Esophagus muscularis mucosa (tissue), 4 donors: ENCODE measurements around the gene HSPG2. TPM values are rescaled to one million over a fixed set of nuclear protein-coding genes. Genes with fewer than 3 reads are reported as not detected.

Experiments
- DNase-seq: peaks from one replicate; pipeline ENCODE4 v3.0.0-alpha.2; 2017; ENCODE audit errors: extremely low spot score
- H3K27ac ChIP-seq, 4 donors: fragments of 200-600 bp; sonication (generic); replicated peaks in 1 of 4; 1 replicate in 3 of 4; 2 replicates in 1 of 4; pipeline ENCODE4 v1.5.1; 2016 to 2019; ENCODE audit warnings: mild to moderate bottlenecking in 1 of 4
- H3K27me3 ChIP-seq, 4 donors: fragments of 200-600 bp; sonication (generic); one replicate each; pipeline versions ENCODE4 v1.5.1 to v1.6.0; 2016 to 2019
- H3K36me3 ChIP-seq, 4 donors: fragments of 200-600 bp; sonication (generic); one replicate each; pipeline ENCODE4 v1.5.1; 2016 to 2019
- H3K4me1 ChIP-seq, 4 donors: fragments of 200-600 bp; sonication (generic); one replicate each; pipeline ENCODE4 v1.5.1; 2016 to 2019
- H3K4me3 ChIP-seq, 4 donors: fragments of 200-600 bp; sonication (generic); 1 replicate in 2 of 4; 2 replicates in 2 of 4; pipeline ENCODE4 v1.5.1; 2016 to 2019; ENCODE audit warnings: mild to moderate bottlenecking in 4 of 4, moderate library complexity in 1 of 4
- H3K9me3 ChIP-seq, 4 donors: fragments of 200-600 bp; sonication (generic); 1 replicate in 3 of 4; 2 replicates in 1 of 4; pipeline ENCODE4 v1.5.1; 2016 to 2019
- CTCF ChIP-seq, 3 experiments: fragments of 200-600 bp in 2 of 3; fragments of 450-650 bp in 1 of 3; sonication (generic) in 2 of 3; IDR thresholded peaks; one replicate each; pipeline ENCODE4 v1.5.1; 2017 to 2019; ENCODE audit warnings: antibody characterized with exemption in 3 of 3, mild to moderate bottlenecking in 2 of 3, moderate library complexity in 1 of 3
- EP300 ChIP-seq: sonication (generic); formaldehyde crosslinking; IDR thresholded peaks from one replicate; pipeline ENCODE4 v1.6.1; 2017; ENCODE audit warnings: antibody characterized with exemption
- POLR2A ChIP-seq: fragments of 450-650 bp; IDR thresholded peaks from one replicate; pipeline ENCODE4 v1.6.1; 2017; ENCODE audit warnings: antibody characterized with exemption, moderate library complexity, mild to moderate bottlenecking, low read depth
- POLR2AphosphoS5 ChIP-seq, 2 donors: sonication (generic); formaldehyde crosslinking; IDR thresholded peaks; one replicate each; pipeline ENCODE4 v1.6.1; 2017; ENCODE audit warnings: antibody characterized with exemption in 2 of 2
- WGBS: methylation state at CpG from one replicate; pipeline ENCODE4 v1.1.5; 2018; 5-methylcytosine and 5-hydroxymethylcytosine counted together
- intact Hi-C: fragments of 100-400 bp; cut with DNase I; formaldehyde crosslinking; loops from one replicate; pipeline ENCODE4 v1.15.1; 2023
- total RNA-seq, 4 donors: library from RNA; depleted of rRNA; stranded (reverse); fragments of >200 nt; gene quantifications; one replicate each; pipeline versions ENCODE4 v1.1.0 to v1.2.1, GENCODE V29; 2016

HSPG2 gene
- total RNA-seq, 4 donors from 2014 or later, result 414 to 1,199 (median 595) TPM

GRCh38 chr1:21852282-21853130 is 84.6 kb downstream of the HSPG2 start:
- Histone ChIP-seq H3K4me3 (no peak overlapping the region), H3K36me3 (peaks cover 99 to 100% (median 100%) of the 10 kb centered on the region in 4 donors), H3K27ac (peak overlapping the region; percentile 7 to 46 (median 22)), H3K9me3 (no peaks in the 10 kb centered on the region), H3K4me1 (peaks cover 0 to 5% (median 0%) of the 10 kb centered on the region in 4 donors), H3K27me3 (no peaks in the 10 kb centered on the region)
- TF ChIP-seq POLR2A (no peak), EP300 (no peak), CTCF (IDR thresholded peaks at IDR 0.05) (no peak), POLR2AphosphoS5 (IDR thresholded peaks at IDR 0.05) (no peak)
- 85% methylated on average over 15 of the region's 29 CpGs for WGBS
- no peak for DNase-seq
- intact Hi-C loops, result no loop called here

- 88% methylated on average over 20 of the region's 33 CpGs for WGBS
- H3K27ac ChIP-seq, result peak overlapping the region in 2 of 4 donors; percentile 7 to 46
- intact Hi-C loops, result no loop called here
- no peak for DNase-seq
- H3K27me3 ChIP-seq, result no peaks in the 10 kb centered on the region
- TF ChIP-seq CTCF (IDR thresholded peaks at IDR 0.05) (no peak), POLR2AphosphoS5 (IDR thresholded peaks at IDR 0.05) (no peak), POLR2A (no peak), EP300 (no peak)
- H3K4me3 ChIP-seq, result no peak overlapping the region
- H3K9me3 ChIP-seq, result no peaks in the 10 kb centered on the region
- H3K4me1 ChIP-seq, result no peaks in the 10 kb centered on the region
- peaks cover 100% of the 10 kb centered on the region in 4 donors for H3K36me3 ChIP-seq
Observed at GRCh38 chr1:21851430-21852250, 85.5 kb downstream of the HSPG2 start.

GRCh38 chr1:21849909-21850576 is 87.1 kb downstream of the HSPG2 start:
- H3K4me3 ChIP-seq, result no peak overlapping the region
- WGBS, result 94% methylated on average over 14 of the region's 30 CpGs
- no peaks in the 10 kb centered on the region for H3K9me3 ChIP-seq
- peak in 1 of 2 donors; percentile 11 for TF ChIP-seq POLR2AphosphoS5 (IDR thresholded peaks at IDR 0.05)
- no peak for TF ChIP-seq CTCF (IDR thresholded peaks at IDR 0.05)
- TF ChIP-seq POLR2A, result no peak
- TF ChIP-seq EP300, result no peak
- no peak for DNase-seq
- peaks cover 100% of the 10 kb centered on the region in 4 donors for H3K36me3 ChIP-seq
- no peaks in the 10 kb centered on the region for H3K4me1 ChIP-seq
- H3K27ac ChIP-seq, result peak overlapping the region in 1 of 4 donors; percentile 11
- intact Hi-C loops, result no loop called here
- no peaks in the 10 kb centered on the region for H3K27me3 ChIP-seq

GRCh38 chr1:21848524-21849174 is 88.5 kb downstream of the HSPG2 start:
- H3K36me3 ChIP-seq, result peaks cover 98 to 100% (median 100%) of the 10 kb centered on the region in 4 donors
- DNase-seq, result no peak
- H3K27me3 ChIP-seq, result no peaks in the 10 kb centered on the region
- H3K4me1 ChIP-seq, result no peaks in the 10 kb centered on the region
- WGBS, result 87% methylated on average over 14 of the region's 17 CpGs
- H3K27ac ChIP-seq, result peak overlapping the region in 1 of 4 donors; percentile 22
- intact Hi-C loops, result no loop called here
- no peaks in the 10 kb centered on the region for H3K9me3 ChIP-seq
- no peak for TF ChIP-seq POLR2AphosphoS5 (IDR thresholded peaks at IDR 0.05)
- no peak for TF ChIP-seq CTCF (IDR thresholded peaks at IDR 0.05)
- TF ChIP-seq EP300, result no peak
- no peak for TF ChIP-seq POLR2A
- H3K4me3 ChIP-seq, result no peak overlapping the region
